ENCODE measurements around the gene ZSCAN23.
A peak's percentile ranks its signal among the peaks of the same experiment; 100 is the strongest.

Gene ZSCAN23

GRCh38 chr6:28395918-28396317 is 47.4 kb downstream of the ZSCAN23 start:
- TF ChIP-seq CREB1 (IDR thresholded peaks at IDR 0.05; ENCODE audit: low read depth) (no peak), EGR1 (IDR thresholded peaks at IDR 0.05) (no peak), TCF12 (IDR thresholded peaks at IDR 0.05; ENCODE audit: low read depth) (no peak), CEBPB (IDR thresholded peaks at IDR 0.05) (no peak), REST (IDR thresholded peaks at IDR 0.05; ENCODE audit: low read depth) (no peak), NFIC (IDR thresholded peaks at IDR 0.05) (no peak), FOXM1 (IDR thresholded peaks at IDR 0.05; ENCODE audit: borderline replicate concordance, low read depth) (no peak), YY1 (IDR thresholded peaks at IDR 0.05; ENCODE audit: low read depth) (no peak), TAF1 (IDR thresholded peaks at IDR 0.05; ENCODE audit: low read depth) (no peak), ZBTB7A (IDR thresholded peaks at IDR 0.05; ENCODE audit: low read depth) (no peak), MAX (IDR thresholded peaks at IDR 0.05) (no peak), RAD21 (IDR thresholded peaks at IDR 0.05; ENCODE audit: low read depth) (no peak), USF1 (IDR thresholded peaks at IDR 0.05) (no peak), EP300 (IDR thresholded peaks at IDR 0.05; ENCODE audit: borderline replicate concordance) (no peak), TEAD4 (IDR thresholded peaks at IDR 0.05) (no peak)

GRCh38 chr6:28393912-28394662 is 49.2 kb downstream of the ZSCAN23 start:
- TF ChIP-seq TCF12 (IDR thresholded peaks at IDR 0.05; ENCODE audit: low read depth) = no peak
- TF ChIP-seq CREB1 (IDR thresholded peaks at IDR 0.05; ENCODE audit: low read depth) = no peak
- no peak for TF ChIP-seq CEBPB (IDR thresholded peaks at IDR 0.05)

- TF ChIP-seq REST (IDR thresholded peaks at IDR 0.05; ENCODE audit: low read depth) = no peak
- no peak for TF ChIP-seq TCF12 (IDR thresholded peaks at IDR 0.05; ENCODE audit: low read depth)
- TF ChIP-seq EGR1 (IDR thresholded peaks at IDR 0.05) = no peak
- no peak for TF ChIP-seq ZBTB7A (IDR thresholded peaks at IDR 0.05; ENCODE audit: low read depth)
These were observed 52.6 kb downstream of the ZSCAN23 start for GRCh38 chr6:28390688-28391087.

- TF ChIP-seq CREB1 (IDR thresholded peaks at IDR 0.05; ENCODE audit: low read depth) (no peak), TCF12 (IDR thresholded peaks at IDR 0.05; ENCODE audit: low read depth) (no peak), MAX (IDR thresholded peaks at IDR 0.05) (no peak), CEBPB (IDR thresholded peaks at IDR 0.05) (no peak), YY1 (IDR thresholded peaks at IDR 0.05; ENCODE audit: low read depth) (no peak), NFIC (IDR thresholded peaks at IDR 0.05) (no peak)
These were observed 59.2 kb downstream of the ZSCAN23 start for GRCh38 chr6:28384143-28384533.

GRCh38 chr6:28383235-28384142 is 59.8 kb downstream of the ZSCAN23 start:
- no peak for TF ChIP-seq EGR1 (IDR thresholded peaks at IDR 0.05)
- no peak for TF ChIP-seq ZBTB7A (IDR thresholded peaks at IDR 0.05; ENCODE audit: low read depth)
- peak; percentile 30 for TF ChIP-seq RAD21 (IDR thresholded peaks at IDR 0.05; ENCODE audit: low read depth)
- no peak for TF ChIP-seq CEBPB (IDR thresholded peaks at IDR 0.05)
- TF ChIP-seq NFIC (IDR thresholded peaks at IDR 0.05) = no peak
- peak; percentile 99 for TF ChIP-seq MAX (IDR thresholded peaks at IDR 0.05)
- TF ChIP-seq FOXM1 (IDR thresholded peaks at IDR 0.05; ENCODE audit: borderline replicate concordance, low read depth) = no peak
- TF ChIP-seq YY1 (IDR thresholded peaks at IDR 0.05; ENCODE audit: low read depth) = no peak
- peak; percentile 62; the same call in 1 of the 2 replicates for TF ChIP-seq TAF1 (IDR thresholded peaks at IDR 0.05; ENCODE audit: low read depth)
- no peak for TF ChIP-seq REST (IDR thresholded peaks at IDR 0.05; ENCODE audit: low read depth)
- no peak for TF ChIP-seq EP300 (IDR thresholded peaks at IDR 0.05; ENCODE audit: borderline replicate concordance)
- 0 out of 2 replicates have a peak, but pooled peaks have one; percentile 18 for TF ChIP-seq CREB1 (IDR thresholded peaks at IDR 0.05; ENCODE audit: low read depth)
- TF ChIP-seq TEAD4 (IDR thresholded peaks at IDR 0.05) = peak; percentile 20; the same call in 1 of the 2 replicates
- TF ChIP-seq TCF12 (IDR thresholded peaks at IDR 0.05; ENCODE audit: low read depth) = peak; percentile 49
- TF ChIP-seq USF1 (IDR thresholded peaks at IDR 0.05) = peak; percentile 78

Data from Ishikawa (cell line).